ENCODE results near the gene VAV2. TPM values are rescaled to one million over a fixed set of nuclear protein-coding genes. Genes with fewer than 3 reads are reported as not detected.
A peak's percentile ranks its signal among the peaks of the same experiment; 100 is the strongest.
"Not testable (repeated sequence)": the region's sequence is repeated elsewhere in the genome, so short reads cannot be mapped to it uniquely, and the experiment has no call there.

VAV2 gene
- total RNA-seq, 1 donor from 2014 or later, result 52.0 TPM

- no peak for DNase-seq (ENCODE audit: low read depth)
Observed at GRCh38 chr9:133938086-133938485, 54.0 kb downstream of the VAV2 start.

DNA sequence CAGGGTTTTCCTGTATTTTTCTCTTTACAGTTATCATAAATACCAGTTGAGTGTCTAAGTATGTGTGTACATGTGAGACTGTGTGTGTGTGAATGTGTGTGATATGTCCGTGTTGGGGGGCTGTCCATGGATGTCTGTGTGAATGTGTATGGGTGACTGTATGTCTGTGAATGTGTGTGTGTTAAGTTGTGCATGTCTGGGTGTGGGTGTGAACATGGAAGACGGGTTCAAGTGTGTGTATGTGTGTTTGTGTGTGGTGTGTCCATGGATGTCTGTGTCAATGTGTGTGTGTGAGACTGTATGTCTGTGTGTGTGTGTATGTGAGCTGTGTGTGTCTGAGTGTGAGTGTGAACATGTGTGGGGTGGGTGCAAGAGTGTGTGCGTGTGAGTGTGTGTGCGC, 55.0 kb downstream of the VAV2 start:
- DNase-seq (ENCODE audit: low read depth), result no peak

- peak; percentile 81 for DNase-seq (ENCODE audit: low read depth)
Observed at GRCh38 chr9:133935328-133936005, 56.7 kb downstream of the VAV2 start.

DNA sequence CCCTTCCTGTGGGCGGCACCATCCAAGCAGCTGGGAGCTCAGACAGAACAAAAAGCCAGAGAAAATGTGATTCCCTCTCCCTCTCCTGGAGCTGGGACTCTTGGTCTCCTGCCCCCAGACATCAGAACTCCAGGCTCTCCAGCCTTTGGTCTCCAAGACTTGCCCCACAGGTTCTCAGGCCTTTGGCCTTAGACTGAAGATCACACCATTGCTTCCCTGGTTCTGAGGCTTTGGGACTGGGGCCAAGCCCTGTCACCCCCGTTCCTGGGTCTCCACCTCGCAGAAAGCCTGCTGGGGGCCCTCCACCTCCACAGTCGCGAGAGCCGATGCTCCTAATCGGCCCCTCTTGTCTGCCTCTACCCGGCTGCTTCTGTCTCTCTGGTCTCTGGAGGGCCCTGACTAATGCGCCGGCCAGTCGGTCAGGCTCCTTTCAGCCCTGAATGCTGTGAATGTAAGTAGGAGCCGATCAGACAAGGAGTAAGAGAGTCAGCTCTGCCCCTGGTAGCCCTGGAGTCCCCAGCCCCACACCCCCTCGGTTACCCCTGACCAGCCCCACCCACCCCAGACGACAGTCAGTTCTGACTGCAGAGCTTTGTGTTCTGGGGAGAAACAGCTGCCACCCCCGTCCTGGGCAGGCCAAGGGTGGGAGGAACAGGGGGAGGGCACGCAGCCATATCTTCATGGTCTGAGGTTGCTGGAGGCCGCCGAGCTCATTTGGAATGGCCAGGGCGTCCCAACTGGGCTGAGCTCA, 57.5 kb downstream of the VAV2 start:
- no peak for DNase-seq (ENCODE audit: low read depth)

GRCh38 chr9:133933426-133934026, 58.6 kb downstream of the VAV2 start:
- no peak for DNase-seq (ENCODE audit: low read depth)

GRCh38 chr9:133932633-133933032, 59.5 kb downstream of the VAV2 start:
- DNase-seq (ENCODE audit: low read depth), result no peak

- no peak for DNase-seq (ENCODE audit: low read depth)
Observed at GRCh38 chr9:133932181-133932580, 59.9 kb downstream of the VAV2 start.

DNA sequence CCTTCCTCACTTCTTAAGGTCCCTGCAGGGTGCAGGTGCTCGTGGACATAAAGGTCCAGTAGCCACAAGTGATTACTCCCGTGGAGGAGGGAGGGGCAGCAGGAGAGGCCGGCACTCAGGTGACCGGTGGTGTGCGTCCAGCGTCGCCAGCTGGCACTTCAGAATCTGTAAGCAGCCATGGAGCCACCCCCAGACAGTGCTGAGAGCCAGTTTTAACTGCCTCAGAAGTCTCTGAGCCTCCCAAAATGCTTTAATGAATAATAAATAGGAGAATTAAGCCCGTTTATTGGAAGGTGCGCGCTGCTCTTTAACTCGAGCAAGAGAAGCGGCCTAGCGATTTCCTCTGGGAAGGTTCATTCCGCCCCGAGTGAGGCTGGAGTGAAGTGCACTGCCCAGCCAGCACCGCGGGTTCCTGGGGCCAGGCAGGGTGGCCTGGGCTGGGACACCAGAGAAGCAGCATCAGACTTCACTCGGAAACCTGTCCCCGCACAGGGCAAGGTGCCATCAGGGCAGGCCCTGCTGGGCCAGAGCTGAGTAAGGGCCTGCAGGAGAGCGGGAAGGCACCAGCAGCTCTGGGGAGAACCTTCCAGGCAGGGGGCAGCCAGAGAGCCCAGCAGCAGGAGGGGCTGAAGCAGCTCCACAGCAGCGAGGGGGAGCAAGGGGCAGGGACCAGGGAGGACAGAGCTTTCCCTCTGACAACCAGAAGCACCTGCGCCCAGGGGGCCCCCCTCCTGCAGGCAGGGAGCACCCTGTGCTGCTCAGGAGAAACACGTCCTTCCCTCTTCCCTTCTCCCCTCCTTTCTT, 61.2 kb downstream of the VAV2 start:
- no peak for DNase-seq (ENCODE audit: low read depth)

- DNase-seq (ENCODE audit: low read depth), result no peak
Observed at GRCh38 chr9:133930046-133930681, 62.0 kb downstream of the VAV2 start.

DNA sequence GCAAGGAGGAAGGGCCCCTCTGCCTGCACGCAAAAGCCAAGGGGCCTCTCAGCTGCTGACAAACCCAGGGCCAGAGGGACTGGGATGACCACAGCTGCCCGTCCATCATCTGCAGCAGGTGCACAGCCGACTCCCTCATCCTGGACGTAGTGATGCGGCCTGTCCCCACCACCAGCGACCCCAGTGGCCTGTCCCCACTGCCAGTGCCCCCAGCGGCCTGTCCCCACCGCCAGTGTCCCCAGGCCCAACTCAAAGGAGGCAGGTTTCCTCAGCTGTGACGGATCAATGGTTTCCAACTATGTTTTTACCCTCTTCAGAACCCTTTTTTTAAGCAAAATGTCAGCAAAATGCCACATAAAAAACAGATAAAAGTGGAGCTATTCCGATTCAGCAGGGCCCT, 62.5 kb downstream of the VAV2 start:
- no peak for DNase-seq (ENCODE audit: low read depth)

GRCh38 chr9:133928248-133928764, 63.8 kb downstream of the VAV2 start:
- peak; percentile 62 for DNase-seq (ENCODE audit: low read depth)

- no peak for DNase-seq (ENCODE audit: low read depth)
Observed at GRCh38 chr9:133927041-133927440, 65.1 kb downstream of the VAV2 start.

DNA sequence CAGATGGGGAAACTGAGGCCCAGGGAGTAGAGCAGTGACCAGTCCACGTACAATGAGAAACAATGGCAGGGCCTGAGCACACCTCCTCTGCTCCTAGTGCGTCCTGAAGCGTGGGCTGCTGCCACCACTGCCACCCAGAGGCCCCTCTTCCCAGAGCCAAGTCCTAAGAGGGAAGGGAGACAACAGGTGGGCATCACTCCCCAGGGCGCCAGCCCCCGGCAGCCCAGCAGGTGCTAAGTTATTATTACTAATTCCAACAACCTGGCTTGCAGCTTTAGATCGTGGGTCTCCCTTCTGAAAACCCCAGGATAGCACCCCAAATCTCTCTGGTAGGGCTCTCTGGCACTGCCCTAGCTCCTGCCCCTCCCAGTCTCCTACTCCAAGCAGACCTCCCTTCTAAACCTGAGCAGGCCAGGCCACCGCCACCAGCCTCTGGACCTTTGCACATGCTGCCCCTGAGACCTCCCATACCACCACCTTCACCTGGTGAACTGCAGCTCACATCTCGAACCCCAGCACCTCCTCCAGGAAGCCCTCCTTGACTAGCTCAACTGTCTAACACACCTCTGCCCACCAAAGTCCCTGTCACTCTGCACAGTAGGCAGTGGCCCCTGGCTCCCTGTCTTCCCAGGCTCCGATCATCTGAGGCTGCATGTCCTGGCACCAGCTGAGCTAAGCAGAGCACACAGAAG, 65.8 kb downstream of the VAV2 start:
- DNase-seq (ENCODE audit: low read depth), result no peak

- DNase-seq (ENCODE audit: low read depth), result no peak
Observed at GRCh38 chr9:133924453-133924852, 67.7 kb downstream of the VAV2 start.

DNA sequence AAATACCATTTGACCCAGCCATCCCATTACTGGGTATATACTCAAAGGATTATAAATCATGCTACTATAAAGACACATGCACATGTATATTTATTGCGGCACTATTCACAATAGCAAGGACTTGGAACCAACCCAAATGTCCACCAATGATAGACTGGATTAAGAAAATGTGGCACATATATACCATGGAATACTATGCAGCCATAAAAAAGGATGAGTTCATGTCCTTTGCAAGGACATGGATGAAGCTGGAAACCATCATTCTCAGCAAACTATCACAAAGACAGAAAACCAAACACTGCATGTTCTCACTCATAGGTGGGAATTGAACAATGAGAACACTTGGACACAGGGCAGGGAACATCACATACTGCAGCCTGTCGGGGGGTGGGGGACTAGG, 68.5 kb downstream of the VAV2 start:
- DNase-seq (ENCODE audit: low read depth), result not testable (repeated sequence)

GRCh38 chr9:133921866-133922265, 70.3 kb downstream of the VAV2 start:
- no peak for DNase-seq (ENCODE audit: low read depth)

GRCh38 chr9:133920471-133920870, 71.7 kb downstream of the VAV2 start:
- DNase-seq (ENCODE audit: low read depth), result no peak

- no peak for DNase-seq (ENCODE audit: low read depth)
Observed at GRCh38 chr9:133919253-133920115, 72.6 kb downstream of the VAV2 start.

GRCh38 chr9:133918111-133918813, 73.9 kb downstream of the VAV2 start:
- DNase-seq (ENCODE audit: low read depth), result no peak
